Measurements from ENCODE around the gene RAB44. TPM values are rescaled to one million over a fixed set of nuclear protein-coding genes. Genes with fewer than 3 reads are reported as not detected.

RAB44 gene
- total and polyA plus RNA-seq, 2 of the 13 experiments (the other 11 are each of a cell fraction or from before 2014, with no cell fraction given): not detected

GRCh38 chr6:36676141-36677058 lies 21.2 kb upstream of the RAB44 start (continued):
- TF ChIP-seq HIC2 (CRISPR knock-in tag; IDR thresholded peaks at IDR 0.05; ENCODE audit: low read depth) (peak; percentile 46; the same call in 1 of the 2 replicates), ZNF225 (CRISPR knock-in tag; IDR thresholded peaks at IDR 0.05) (peak; percentile 88), DRAP1 (CRISPR knock-in tag; IDR thresholded peaks at IDR 0.05) (peak; percentile 84), ZNF777 (CRISPR knock-in tag; IDR thresholded peaks at IDR 0.05) (no peak), ZBTB20 (CRISPR knock-in tag; IDR thresholded peaks at IDR 0.05; ENCODE audit: borderline replicate concordance, low read depth) (no peak), ZFP36 (IDR thresholded peaks at IDR 0.05; ENCODE audit: borderline replicate concordance, low read depth, low read length, partially characterized antibody) (no peak), ZSCAN5A (CRISPR knock-in tag; IDR thresholded peaks at IDR 0.05; ENCODE audit: borderline replicate concordance) (no peak), SNAPC5 (CRISPR knock-in tag; IDR thresholded peaks at IDR 0.05; ENCODE audit: borderline replicate concordance) (no peak), ZMYM4 (CRISPR knock-in tag; IDR thresholded peaks at IDR 0.05) (no peak), ZNF451 (CRISPR knock-in tag; IDR thresholded peaks at IDR 0.05) (no peak), PLRG1 (conservative IDR thresholded peaks at IDR 0.05) (no peak), ZC3H4 (CRISPR knock-in tag; IDR thresholded peaks at IDR 0.05; ENCODE audit: borderline replicate concordance) (peak; percentile 80; the same call in 1 of the 2 replicates), XRCC5 (optimal IDR thresholded peaks at IDR 0.05; ENCODE audit: low read length) (no peak), ATF7 (IDR thresholded peaks at IDR 0.05) (no peak), ATF7 (CRISPR knock-in tag; IDR thresholded peaks at IDR 0.05) (no peak), MXI1 (IDR thresholded peaks at IDR 0.05; ENCODE audit: borderline replicate concordance, low read depth, low read length) (0 out of 3 replicates have a peak, but pooled peaks have one; percentile 9)
- TF ChIP-seq, protein P1, sequence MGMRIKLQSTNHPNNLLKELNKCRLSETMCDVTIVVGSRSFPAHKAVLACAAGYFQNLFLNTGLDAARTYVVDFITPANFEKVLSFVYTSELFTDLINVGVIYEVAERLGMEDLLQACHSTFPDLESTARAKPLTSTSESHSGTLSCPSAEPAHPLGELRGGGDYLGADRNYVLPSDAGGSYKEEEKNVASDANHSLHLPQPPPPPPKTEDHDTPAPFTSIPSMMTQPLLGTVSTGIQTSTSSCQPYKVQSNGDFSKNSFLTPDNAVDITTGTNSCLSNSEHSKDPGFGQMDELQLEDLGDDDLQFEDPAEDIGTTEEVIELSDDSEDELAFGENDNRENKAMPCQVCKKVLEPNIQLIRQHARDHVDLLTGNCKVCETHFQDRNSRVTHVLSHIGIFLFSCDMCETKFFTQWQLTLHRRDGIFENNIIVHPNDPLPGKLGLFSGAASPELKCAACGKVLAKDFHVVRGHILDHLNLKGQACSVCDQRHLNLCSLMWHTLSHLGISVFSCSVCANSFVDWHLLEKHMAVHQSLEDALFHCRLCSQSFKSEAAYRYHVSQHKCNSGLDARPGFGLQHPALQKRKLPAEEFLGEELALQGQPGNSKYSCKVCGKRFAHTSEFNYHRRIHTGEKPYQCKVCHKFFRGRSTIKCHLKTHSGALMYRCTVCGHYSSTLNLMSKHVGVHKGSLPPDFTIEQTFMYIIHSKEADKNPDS (CRISPR knock-in tag; IDR thresholded peaks at IDR 0.05): no peak
- TF ChIP-seq, protein P2, sequence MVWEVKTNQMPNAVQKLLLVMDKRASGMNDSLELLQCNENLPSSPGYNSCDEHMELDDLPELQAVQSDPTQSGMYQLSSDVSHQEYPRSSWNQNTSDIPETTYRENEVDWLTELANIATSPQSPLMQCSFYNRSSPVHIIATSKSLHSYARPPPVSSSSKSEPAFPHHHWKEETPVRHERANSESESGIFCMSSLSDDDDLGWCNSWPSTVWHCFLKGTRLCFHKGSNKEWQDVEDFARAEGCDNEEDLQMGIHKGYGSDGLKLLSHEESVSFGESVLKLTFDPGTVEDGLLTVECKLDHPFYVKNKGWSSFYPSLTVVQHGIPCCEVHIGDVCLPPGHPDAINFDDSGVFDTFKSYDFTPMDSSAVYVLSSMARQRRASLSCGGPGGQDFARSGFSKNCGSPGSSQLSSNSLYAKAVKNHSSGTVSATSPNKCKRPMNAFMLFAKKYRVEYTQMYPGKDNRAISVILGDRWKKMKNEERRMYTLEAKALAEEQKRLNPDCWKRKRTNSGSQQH (CRISPR knock-in tag; IDR thresholded peaks at IDR 0.05; ENCODE audit: low read depth): no peak
